Choroid plexus epithelial cell (primary cell): ENCODE data around the gene FBXW7.

Experiments used
- DNase-seq: peaks from one replicate; pipeline ENCODE4 v3.0.0-alpha.2; 2010; ENCODE audit warnings: low read depth
- H3K4me3 ChIP-seq: 2 replicates; pipeline ENCODE4 v1.5.1; 2011; ENCODE audit warnings: low read depth, mild to moderate bottlenecking, control low read depth, low read length, moderate library complexity
- TF ChIP-seq, protein P1 (sequence below): conservative IDR thresholded peaks from 2 replicates; pipeline ENCODE4 v1.5.1; 2011; ENCODE audit warnings: low read depth, mild to moderate bottlenecking, control low read depth, inconsistent platforms, low read length, moderate library complexity

FBXW7 gene

DNA sequence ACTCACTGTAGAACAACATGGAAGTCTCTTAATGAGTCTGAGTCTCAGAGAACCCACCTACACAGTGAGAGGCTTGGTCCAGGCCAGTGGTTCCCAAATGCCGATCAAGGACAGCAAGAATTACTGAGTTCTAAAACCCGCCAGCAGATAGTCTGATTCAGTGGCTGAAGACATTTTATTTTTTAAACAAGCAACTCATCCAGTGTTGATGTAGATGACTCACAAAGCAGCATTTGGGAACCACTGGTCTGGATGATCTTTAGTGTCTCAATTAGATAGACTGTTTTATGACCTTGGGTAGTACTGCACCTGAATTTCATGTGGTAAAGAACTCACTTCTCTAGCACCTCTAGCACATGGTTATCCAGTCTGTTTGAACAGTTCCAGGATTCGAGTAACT is 193.6 kb downstream of the FBXW7 start:
- TF ChIP-seq, protein P1, sequence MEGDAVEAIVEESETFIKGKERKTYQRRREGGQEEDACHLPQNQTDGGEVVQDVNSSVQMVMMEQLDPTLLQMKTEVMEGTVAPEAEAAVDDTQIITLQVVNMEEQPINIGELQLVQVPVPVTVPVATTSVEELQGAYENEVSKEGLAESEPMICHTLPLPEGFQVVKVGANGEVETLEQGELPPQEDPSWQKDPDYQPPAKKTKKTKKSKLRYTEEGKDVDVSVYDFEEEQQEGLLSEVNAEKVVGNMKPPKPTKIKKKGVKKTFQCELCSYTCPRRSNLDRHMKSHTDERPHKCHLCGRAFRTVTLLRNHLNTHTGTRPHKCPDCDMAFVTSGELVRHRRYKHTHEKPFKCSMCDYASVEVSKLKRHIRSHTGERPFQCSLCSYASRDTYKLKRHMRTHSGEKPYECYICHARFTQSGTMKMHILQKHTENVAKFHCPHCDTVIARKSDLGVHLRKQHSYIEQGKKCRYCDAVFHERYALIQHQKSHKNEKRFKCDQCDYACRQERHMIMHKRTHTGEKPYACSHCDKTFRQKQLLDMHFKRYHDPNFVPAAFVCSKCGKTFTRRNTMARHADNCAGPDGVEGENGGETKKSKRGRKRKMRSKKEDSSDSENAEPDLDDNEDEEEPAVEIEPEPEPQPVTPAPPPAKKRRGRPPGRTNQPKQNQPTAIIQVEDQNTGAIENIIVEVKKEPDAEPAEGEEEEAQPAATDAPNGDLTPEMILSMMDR, result no peak
- no peak for DNase-seq
- H3K4me3 ChIP-seq, result no peak overlapping the region

DNA sequence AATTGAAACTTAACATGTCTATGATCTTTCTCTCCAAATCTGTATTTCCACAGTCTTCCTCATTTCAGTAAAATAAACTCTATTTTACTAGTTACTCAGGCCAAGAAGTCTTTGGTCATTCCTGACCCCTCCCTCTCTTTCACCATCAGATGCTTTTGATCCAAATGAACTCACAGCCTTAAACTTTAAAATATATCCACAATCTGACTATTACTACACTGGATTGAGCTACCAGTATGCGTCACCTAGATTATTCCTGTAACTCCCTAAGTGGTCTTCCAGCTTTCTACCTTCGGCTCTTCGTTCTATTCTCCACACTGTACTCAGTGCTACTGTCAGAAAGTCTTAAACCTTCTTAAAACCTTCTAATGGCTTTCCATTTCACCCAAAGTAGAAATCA is 195.1 kb downstream of the FBXW7 start:
- no peak overlapping the region for H3K4me3 ChIP-seq
- DNase-seq, result no peak
- TF ChIP-seq, protein P1, result no peak

DNA sequence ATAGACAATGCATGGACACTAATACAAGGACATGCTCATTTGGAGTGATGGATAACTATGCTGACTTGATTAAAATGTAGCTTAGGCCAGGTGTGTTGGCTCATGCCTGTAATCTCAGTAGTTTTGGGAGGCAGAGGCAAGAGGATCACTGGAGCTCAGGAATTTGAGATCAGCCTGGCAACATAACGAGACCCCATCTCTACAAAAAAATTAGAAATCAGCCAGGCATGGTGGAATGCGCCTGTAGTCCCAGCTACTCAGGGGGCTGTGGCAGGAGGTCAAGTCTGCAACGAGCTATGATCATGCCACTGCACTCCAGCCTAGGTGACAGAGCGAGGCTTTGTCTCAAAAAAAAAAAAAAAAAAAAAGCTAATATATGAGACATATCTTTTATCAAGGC is 196.3 kb downstream of the FBXW7 start:
- DNase-seq, result no peak
- TF ChIP-seq, protein P1, result no peak
- H3K4me3 ChIP-seq, result no peak overlapping the region

- TF ChIP-seq, protein P1, result no peak
- no peak for DNase-seq
- no peak overlapping the region for H3K4me3 ChIP-seq
These were observed 201.0 kb downstream of the FBXW7 start for GRCh38 chr4:152334931-152335330.

GRCh38 chr4:152331042-152331441 is 204.8 kb downstream of the FBXW7 start:
- TF ChIP-seq, protein P1, result no peak
- no peak for DNase-seq
- no peak overlapping the region for H3K4me3 ChIP-seq

DNA sequence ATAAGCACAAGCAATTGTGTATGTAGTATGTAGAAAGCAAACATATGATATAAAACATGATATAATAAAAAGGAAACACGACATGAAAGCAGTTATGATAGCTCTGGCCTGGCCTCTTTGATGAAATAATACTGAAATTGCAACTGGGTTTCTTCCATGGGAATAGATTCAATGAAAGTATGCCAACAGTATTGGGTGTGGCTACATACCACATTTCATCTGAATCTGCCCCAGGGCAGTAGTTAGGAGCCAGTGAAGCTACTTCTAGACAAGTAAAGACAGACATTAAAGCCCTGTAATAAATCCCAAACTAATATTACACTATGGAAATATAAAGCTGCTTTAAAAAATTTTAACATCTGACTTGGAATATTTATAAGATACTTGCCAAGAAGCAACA is 207.3 kb downstream of the FBXW7 start:
- no peak for DNase-seq

More for the DNA sequence above, 207.3 kb downstream of the FBXW7 start:
- TF ChIP-seq, protein P1, result no peak
- H3K4me3 ChIP-seq, result no peak overlapping the region
